ENCODE data around the gene AMD1.

The AMD1 gene

DNA sequence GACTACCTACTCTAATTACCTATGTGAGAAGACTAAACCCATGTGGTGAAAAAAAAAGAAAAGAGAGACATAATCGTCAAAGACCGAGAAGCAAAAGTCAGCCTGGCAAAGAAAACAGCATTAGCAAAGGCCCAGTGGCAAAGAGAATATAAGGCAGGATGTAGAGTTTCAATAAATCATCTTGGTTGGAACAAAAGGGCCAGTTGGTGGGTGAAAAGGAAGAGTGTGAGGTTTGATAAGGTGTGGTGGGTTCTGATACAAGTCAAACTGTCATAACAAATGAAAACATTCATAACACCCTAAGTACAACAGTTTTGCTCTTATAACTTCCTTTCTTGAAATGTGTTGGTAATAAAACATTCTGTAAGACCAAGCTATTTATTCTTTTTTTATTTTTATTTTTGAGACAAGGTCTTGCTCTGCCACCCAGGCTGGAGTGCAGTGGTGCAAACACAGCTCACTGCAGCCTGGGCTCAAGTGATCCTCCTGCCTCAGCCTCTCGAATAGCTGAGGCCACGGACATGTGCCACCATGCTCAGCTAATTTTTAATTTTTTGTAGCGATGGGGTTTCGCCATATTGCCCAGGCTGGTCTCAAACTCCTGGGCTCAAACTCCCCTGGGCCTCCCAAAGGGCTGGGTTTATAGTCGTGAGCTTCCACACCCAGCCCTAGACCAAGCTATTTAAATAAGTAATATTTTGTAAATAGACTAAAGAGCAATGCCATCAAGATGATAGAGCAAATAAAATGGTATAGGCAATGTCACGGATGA is 65.0 kb downstream of the AMD1 start:
- DNase-seq (ENCODE audit: low spot score): no peak
- TF ChIP-seq, protein P1, sequence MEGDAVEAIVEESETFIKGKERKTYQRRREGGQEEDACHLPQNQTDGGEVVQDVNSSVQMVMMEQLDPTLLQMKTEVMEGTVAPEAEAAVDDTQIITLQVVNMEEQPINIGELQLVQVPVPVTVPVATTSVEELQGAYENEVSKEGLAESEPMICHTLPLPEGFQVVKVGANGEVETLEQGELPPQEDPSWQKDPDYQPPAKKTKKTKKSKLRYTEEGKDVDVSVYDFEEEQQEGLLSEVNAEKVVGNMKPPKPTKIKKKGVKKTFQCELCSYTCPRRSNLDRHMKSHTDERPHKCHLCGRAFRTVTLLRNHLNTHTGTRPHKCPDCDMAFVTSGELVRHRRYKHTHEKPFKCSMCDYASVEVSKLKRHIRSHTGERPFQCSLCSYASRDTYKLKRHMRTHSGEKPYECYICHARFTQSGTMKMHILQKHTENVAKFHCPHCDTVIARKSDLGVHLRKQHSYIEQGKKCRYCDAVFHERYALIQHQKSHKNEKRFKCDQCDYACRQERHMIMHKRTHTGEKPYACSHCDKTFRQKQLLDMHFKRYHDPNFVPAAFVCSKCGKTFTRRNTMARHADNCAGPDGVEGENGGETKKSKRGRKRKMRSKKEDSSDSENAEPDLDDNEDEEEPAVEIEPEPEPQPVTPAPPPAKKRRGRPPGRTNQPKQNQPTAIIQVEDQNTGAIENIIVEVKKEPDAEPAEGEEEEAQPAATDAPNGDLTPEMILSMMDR (IDR thresholded peaks at IDR 0.05): no peak

DNA sequence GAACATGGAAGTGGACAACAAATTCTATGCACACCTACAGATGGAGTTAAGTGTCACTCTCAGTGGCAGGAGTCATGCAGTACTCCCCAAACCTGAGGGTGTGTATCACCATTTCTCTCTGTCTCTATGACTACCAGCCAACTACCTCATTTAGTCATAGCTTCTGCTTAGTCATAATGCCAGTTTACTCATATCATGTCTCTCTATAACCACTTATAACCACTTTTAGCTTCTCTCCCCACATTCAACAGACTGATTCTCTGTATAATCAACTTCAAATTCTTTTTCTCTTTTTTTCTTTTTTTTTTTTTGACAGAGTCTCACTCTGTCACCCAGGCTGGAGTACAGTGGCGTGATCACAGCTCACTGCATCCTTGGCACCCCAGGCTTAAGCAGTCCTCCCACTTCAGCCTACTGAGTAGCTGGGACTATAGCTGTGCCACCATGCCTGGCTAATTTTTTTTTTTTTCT is 70.1 kb downstream of the AMD1 start:
- no peak for DNase-seq (ENCODE audit: low spot score)
- H3K4me3 ChIP-seq: no peak overlapping the region
- TF ChIP-seq, protein P1 (IDR thresholded peaks at IDR 0.05): no peak
- no peak overlapping the region for H3K27ac ChIP-seq

More for the DNA sequence above, 65.0 kb downstream of the AMD1 start:
- Histone ChIP-seq H3K27ac (no peak overlapping the region), H3K4me3 (no peak overlapping the region)
